Left renal pelvis (tissue), 4 donors: ENCODE results near the gene HEXD. TPM values are rescaled to one million over a fixed set of nuclear protein-coding genes. Genes with fewer than 3 reads are reported as not detected.

Experiments
- DNase-seq, 4 donors: peaks; one replicate each; pipeline ENCODE4 v3.0.0-alpha.2; 2013; ENCODE audit warnings: low read depth in 4 of 4, low spot score in 3 of 4
- polyA plus RNA-seq, 4 donors: library from polyadenylated mRNA; unstranded; fragments of 120-200 nt; gene quantifications; one replicate each; pipeline ENCODE4 v1.2.1, GENCODE V29; 2013; ENCODE audit not compliant: insufficient read length in 4 of 4

Gene HEXD
- polyA plus RNA-seq, 4 donors = 30.4 to 61.7 (median 36.4) TPM

GRCh38 chr17:82438401-82439193 lies 20.4 kb downstream of the HEXD start:
- DNase-seq = no peak

- no peak for DNase-seq
Observed at GRCh38 chr17:82439194-82439828, 21.2 kb downstream of the HEXD start.

GRCh38 chr17:82439829-82440365 lies 21.8 kb downstream of the HEXD start:
- no peak for DNase-seq

GRCh38 chr17:82440469-82440981 lies 22.4 kb downstream of the HEXD start:
- DNase-seq = no peak

- DNase-seq = no peak
Observed at GRCh38 chr17:82440991-82441627, 23.0 kb downstream of the HEXD start.

GRCh38 chr17:82441691-82442487 lies 23.7 kb downstream of the HEXD start:
- no peak for DNase-seq

- no peak for DNase-seq
Observed at GRCh38 chr17:82442643-82443464, 24.7 kb downstream of the HEXD start.

- no peak for DNase-seq
Observed at GRCh38 chr17:82443465-82444283, 25.5 kb downstream of the HEXD start.

- no peak for DNase-seq
Observed at GRCh38 chr17:82444284-82444893, 26.2 kb downstream of the HEXD start.

- DNase-seq = no peak
Observed at GRCh38 chr17:82444941-82445521, 26.9 kb downstream of the HEXD start.

- DNase-seq = no peak
Observed at GRCh38 chr17:82445542-82445941, 27.4 kb downstream of the HEXD start.

- no peak for DNase-seq
Observed at GRCh38 chr17:82446124-82446523, 28.0 kb downstream of the HEXD start.

- no peak for DNase-seq
Observed at GRCh38 chr17:82446649-82447048, 28.5 kb downstream of the HEXD start.

GRCh38 chr17:82447876-82448275 lies 29.7 kb downstream of the HEXD start:
- no peak for DNase-seq

GRCh38 chr17:82449131-82449882 lies 31.2 kb downstream of the HEXD start:
- no peak for DNase-seq

GRCh38 chr17:82449883-82450356 lies 31.8 kb downstream of the HEXD start:
- DNase-seq = no peak
